DOHH2 (cell line): ENCODE results near the gene ADORA1.

Experiments used
- CTCF ChIP-seq: fragments of 200-600 bp; sonication (generic); IDR thresholded peaks from one replicate; pipeline ENCODE4 v1.5.1; 2014; ENCODE audit warnings: antibody characterized with exemption, mild to moderate bottlenecking, low read depth, low read length; ENCODE audit not compliant: poor library complexity, severe bottlenecking
- EZH2phosphoT487 ChIP-seq: fragments of 200-600 bp; sonication (generic); IDR thresholded peaks from 2 replicates; pipeline ENCODE4 v1.6.1; 2017; ENCODE audit warnings: borderline replicate concordance, mild to moderate bottlenecking, antibody characterized with exemption, low read length, moderate library complexity, mixed read lengths

GRCh38 chr1:203136409-203137042, 9.0 kb downstream of the ADORA1 start:
- TF ChIP-seq CTCF (no peak), EZH2phosphoT487 (no peak)
